ENCODE results near the gene ESRP2. TPM values are rescaled to one million over a fixed set of nuclear protein-coding genes. Genes with fewer than 3 reads are reported as not detected.

The ESRP2 gene
- total RNA-seq, 1 donor from 2014 or later: 0.14 TPM

DNA sequence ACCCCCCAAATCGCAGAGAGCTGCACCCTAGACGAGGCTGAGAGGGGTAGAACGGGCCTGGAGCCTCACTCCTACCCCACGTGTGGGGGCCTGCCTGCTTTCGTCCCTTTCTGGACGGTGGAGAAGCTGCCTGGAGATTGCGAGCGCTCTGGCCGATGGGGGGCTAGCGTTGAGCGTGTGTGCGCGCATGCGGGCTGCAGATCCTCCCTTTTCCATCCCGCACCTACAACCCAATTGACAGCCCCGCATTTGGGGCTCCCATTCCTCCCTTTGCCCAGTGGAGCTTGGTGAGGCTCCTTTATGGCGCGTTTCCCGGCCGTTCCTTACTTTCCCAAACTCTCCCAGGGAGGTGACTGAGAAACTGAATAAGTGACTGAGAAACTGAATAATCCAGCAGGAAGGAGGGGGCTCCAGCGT, 907 bp upstream of the ESRP2 start:
- TF ChIP-seq, protein P1, sequence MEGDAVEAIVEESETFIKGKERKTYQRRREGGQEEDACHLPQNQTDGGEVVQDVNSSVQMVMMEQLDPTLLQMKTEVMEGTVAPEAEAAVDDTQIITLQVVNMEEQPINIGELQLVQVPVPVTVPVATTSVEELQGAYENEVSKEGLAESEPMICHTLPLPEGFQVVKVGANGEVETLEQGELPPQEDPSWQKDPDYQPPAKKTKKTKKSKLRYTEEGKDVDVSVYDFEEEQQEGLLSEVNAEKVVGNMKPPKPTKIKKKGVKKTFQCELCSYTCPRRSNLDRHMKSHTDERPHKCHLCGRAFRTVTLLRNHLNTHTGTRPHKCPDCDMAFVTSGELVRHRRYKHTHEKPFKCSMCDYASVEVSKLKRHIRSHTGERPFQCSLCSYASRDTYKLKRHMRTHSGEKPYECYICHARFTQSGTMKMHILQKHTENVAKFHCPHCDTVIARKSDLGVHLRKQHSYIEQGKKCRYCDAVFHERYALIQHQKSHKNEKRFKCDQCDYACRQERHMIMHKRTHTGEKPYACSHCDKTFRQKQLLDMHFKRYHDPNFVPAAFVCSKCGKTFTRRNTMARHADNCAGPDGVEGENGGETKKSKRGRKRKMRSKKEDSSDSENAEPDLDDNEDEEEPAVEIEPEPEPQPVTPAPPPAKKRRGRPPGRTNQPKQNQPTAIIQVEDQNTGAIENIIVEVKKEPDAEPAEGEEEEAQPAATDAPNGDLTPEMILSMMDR (IDR thresholded peaks at IDR 0.05; ENCODE audit: borderline replicate concordance): no peak
- Histone ChIP-seq H3K4me3 (peak overlapping the region; percentile 74), H3K27me3 (ENCODE audit: low read depth) (no peaks in the 10 kb centered on the region), H3K36me3 (no peaks in the 10 kb centered on the region), H3K27ac (replicated peaks) (peak overlapping the region; percentile 91), H3K9me3 (replicated peaks) (no peaks in the 10 kb centered on the region), H3K4me1 (peaks cover 34% of the 10 kb centered on the region)
- intact Hi-C loops (cut with micrococcal nuclease): loop anchor here (5.0 kb wide), 1 partner anchor 995 kb away; no protein-coding TSS in a partner anchor
- no peak for DNase-seq

DNA sequence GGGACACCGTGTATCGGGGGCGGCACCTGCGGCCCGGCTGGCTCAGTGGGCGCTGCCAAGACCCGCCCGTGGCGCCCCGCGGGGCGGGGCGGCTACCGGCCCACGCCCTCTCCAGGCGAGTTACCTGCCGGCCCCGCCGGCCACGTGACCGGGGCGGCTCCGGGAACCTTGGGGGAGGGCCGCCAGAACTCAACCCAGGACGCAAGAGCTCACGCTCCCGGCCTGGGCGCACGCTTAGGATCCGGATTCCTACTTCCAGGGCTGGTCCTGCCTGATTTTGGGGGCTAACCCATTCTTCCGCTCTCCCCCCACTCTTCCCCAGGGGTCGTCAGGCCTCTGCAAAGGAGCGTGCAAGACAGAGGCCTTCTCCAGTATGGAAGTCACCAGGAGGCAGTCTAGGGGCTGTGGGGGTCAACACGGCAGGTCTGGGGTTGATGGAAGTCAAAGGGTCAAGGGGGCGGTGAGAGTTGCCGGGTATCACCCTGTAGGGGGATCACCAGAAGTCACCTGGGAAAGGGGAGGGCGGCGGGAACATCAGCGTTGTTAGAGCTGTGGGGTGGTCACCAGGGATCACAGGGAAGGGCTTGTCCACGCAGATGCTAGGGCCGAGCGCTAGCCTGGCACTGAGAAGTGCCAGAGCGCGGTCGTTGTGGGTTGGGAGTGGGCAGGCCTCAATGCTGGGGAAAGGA, 354 bp upstream of the ESRP2 start:
- Histone ChIP-seq H3K27ac (replicated peaks) (peak overlapping the region; percentile 17), H3K9me3 (replicated peaks) (no peaks in the 10 kb centered on the region), H3K4me1 (peaks cover 34% of the 10 kb centered on the region), H3K4me3 (peak overlapping the region; percentile 74), H3K27me3 (ENCODE audit: low read depth) (no peaks in the 10 kb centered on the region), H3K36me3 (no peaks in the 10 kb centered on the region)
- no peak for DNase-seq
- intact Hi-C loops (cut with micrococcal nuclease): loop anchor here (5.0 kb wide), 1 partner anchor 994 kb away; no protein-coding TSS in a partner anchor
- TF ChIP-seq, protein P1 (IDR thresholded peaks at IDR 0.05; ENCODE audit: borderline replicate concordance): no peak

DNA sequence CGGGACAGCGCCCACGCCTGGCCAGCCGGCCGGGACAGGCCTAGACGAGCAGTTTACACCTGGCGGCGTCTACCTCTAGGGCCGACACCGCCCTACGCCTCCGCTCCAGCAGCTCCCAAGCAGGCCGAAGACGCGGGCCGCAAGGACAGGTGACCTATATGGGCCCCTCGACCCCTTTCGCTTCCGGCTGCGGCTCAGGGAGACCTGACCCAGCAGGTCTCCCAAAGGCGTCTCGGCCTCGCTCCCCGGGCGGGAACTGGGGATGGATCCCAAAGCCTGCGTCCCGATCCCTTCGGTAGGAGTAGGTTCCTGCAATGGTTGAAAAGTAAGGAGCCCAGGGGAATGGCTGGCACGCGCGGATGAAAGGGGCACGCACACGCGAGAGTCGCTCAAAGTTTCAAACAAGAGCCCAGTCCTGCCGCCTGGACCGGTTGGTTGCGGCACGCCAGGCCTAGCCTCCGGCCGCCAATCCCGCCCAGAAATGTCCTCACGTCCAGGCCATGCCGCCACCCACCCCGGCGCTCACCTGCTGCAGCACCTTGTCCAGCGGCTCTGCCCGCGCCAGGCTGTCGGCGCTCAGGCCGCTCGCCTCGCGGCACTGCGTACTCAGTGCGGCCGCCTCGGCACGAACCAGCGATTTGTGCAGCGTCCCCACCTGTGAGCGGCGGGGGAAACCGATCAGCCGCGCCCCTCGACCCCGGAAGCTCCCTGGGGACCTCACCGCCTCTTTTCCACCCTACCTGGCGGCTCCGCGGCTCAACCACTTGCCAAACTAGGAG, 630 bp downstream of the ESRP2 start:
- intact Hi-C loops (cut with micrococcal nuclease): loop anchor here (5.0 kb wide), 1 partner anchor 993 kb away; no protein-coding TSS in a partner anchor
- no peaks in the 10 kb centered on the region for H3K9me3 ChIP-seq (replicated peaks)
- H3K27me3 ChIP-seq (ENCODE audit: low read depth): no peaks in the 10 kb centered on the region
- DNase-seq: no peak
- peak overlapping the region; percentile 74 for H3K4me3 ChIP-seq
- TF ChIP-seq, protein P1 (IDR thresholded peaks at IDR 0.05; ENCODE audit: borderline replicate concordance): no peak
- H3K4me1 ChIP-seq: peaks cover 34% of the 10 kb centered on the region
- H3K36me3 ChIP-seq: no peaks in the 10 kb centered on the region
- H3K27ac ChIP-seq (replicated peaks): peak overlapping the region; percentile 17

DNA sequence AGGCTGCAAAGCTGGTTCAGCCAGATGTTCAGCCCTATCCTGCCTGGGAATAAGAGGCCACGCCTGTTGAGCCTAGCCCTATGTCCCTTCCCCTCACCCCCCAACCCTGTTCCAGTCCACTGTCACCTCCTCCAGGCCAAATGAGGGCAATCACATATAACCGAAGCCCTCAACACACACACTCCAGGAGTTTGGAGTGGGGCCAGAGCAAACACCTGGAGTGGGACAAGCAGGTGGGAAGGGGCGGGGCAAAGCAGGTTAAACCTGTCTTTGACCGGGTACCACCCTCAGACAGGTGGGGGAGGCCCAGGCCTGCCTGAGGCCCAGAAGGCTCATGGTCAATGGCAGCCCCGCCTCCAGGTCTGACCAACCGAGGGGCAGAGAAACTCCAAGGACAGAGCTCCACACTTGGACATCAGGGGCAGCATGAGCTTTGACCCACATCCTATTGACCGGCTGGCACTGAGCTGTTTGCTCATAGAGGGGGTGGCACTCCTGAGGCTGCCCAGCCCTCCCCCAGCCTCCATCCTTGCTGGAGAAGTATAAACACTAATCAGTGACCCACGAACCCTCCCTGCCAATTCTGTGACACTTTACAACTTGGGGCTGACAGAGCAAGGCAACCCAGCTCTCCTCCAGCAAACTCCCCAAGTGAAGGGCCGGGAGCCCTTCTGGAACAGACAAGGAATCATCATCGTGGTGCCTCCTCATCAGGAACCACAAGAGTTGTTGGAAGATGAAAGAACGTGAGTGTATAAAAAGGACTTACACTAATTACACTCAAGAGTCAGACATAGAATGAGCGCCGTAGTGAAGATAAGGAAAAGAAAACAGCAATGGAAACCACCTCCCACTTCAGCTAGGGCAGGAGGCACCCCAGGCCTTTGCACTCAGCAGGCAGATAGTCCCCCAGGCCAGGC, 1.5 kb downstream of the ESRP2 start:
- H3K4me1 ChIP-seq: peaks cover 26% of the 10 kb centered on the region
- no peak overlapping the region for H3K4me3 ChIP-seq
- no peak for DNase-seq
- H3K27ac ChIP-seq (replicated peaks): no peak overlapping the region
- no peaks in the 10 kb centered on the region for H3K27me3 ChIP-seq (ENCODE audit: low read depth)
- intact Hi-C loops (cut with micrococcal nuclease): loop anchor here (5.0 kb wide), 1 partner anchor 992 kb away; no protein-coding TSS in a partner anchor
- no peaks in the 10 kb centered on the region for H3K36me3 ChIP-seq
- no peaks in the 10 kb centered on the region for H3K9me3 ChIP-seq (replicated peaks)
- TF ChIP-seq, protein P1 (IDR thresholded peaks at IDR 0.05; ENCODE audit: borderline replicate concordance): no peak

DNA sequence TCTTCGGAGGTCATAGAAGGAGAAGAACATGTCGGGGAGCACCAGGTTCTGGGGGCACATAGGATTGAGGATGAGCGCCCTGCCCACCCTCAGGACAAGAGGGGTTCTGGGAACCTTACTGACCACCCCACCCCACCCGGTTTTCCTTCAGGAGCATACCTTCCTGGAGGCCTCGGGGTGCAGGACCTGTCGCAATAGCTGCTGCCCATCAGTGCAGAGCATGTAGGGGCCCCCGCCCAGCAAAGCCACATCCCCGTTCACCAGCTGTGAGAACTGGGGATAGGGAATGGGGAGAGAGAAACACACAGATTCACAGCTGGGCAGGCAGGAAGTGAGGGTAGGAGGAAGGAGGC, 2.1 kb downstream of the ESRP2 start:
- Histone ChIP-seq H3K27ac (replicated peaks) (no peak overlapping the region), H3K4me1 (peaks cover 31% of the 10 kb centered on the region), H3K36me3 (no peaks in the 10 kb centered on the region), H3K4me3 (no peak overlapping the region), H3K9me3 (replicated peaks) (no peaks in the 10 kb centered on the region), H3K27me3 (ENCODE audit: low read depth) (no peaks in the 10 kb centered on the region)
- intact Hi-C loops (cut with micrococcal nuclease): no loop called here
- TF ChIP-seq, protein P1 (IDR thresholded peaks at IDR 0.05; ENCODE audit: borderline replicate concordance): no peak
- no peak for DNase-seq
